ENCODE measurements around the gene NEK8.
A peak's percentile ranks its signal among the peaks of the same experiment; 100 is the strongest.

NEK8 gene

GRCh38 chr17:28728364-28729200 is at the start of gene NEK8:
Gene NEK8 (plus strand): TSS chr17:28728788. CDS start chr17:28728814, 26 bp downstream.
- H3K27me3 ChIP-seq (ENCODE audit: insufficient read depth, low read length), result no peaks in the 10 kb centered on the region
- no peaks in the 10 kb centered on the region for H3K9me3 ChIP-seq (ENCODE audit: insufficient read depth, low read depth, low read length)
- H3K9ac ChIP-seq (ENCODE audit: low read depth, low read length), result peak within 1 kb of the TSS; percentile 89
- peak within 1 kb of the TSS; percentile 99 for H3K4me3 ChIP-seq (ENCODE audit: low read length)
- peaks cover 14% of the 10 kb centered on the region for H3K36me3 ChIP-seq (ENCODE audit: insufficient read depth, low read depth, low read length)
- peak within 1 kb of the TSS; percentile 84 for H3K27ac ChIP-seq (ENCODE audit: low read length)
- no peaks in the 10 kb centered on the region for H3K4me1 ChIP-seq (ENCODE audit: insufficient read depth, low read length)

- Histone ChIP-seq H3K9ac (ENCODE audit: low read depth, low read length) (no peak overlapping the region), H3K27me3 (ENCODE audit: insufficient read depth, low read length) (no peaks in the 10 kb centered on the region), H3K9me3 (ENCODE audit: insufficient read depth, low read depth, low read length) (no peaks in the 10 kb centered on the region), H3K36me3 (ENCODE audit: insufficient read depth, low read depth, low read length) (peaks cover 97% of the 10 kb centered on the region), H3K4me3 (ENCODE audit: low read length) (no peak overlapping the region), H3K27ac (ENCODE audit: low read length) (no peak overlapping the region), H3K4me1 (ENCODE audit: insufficient read depth, low read length) (no peaks in the 10 kb centered on the region)
These were observed 45.9 kb upstream of the NEK8 start for GRCh38 chr17:28682655-28683054.

- Histone ChIP-seq H3K4me1 (ENCODE audit: insufficient read depth, low read length) (no peaks in the 10 kb centered on the region), H3K9me3 (ENCODE audit: insufficient read depth, low read depth, low read length) (no peaks in the 10 kb centered on the region), H3K9ac (ENCODE audit: low read depth, low read length) (no peak overlapping the region), H3K36me3 (ENCODE audit: insufficient read depth, low read depth, low read length) (peaks cover 97% of the 10 kb centered on the region), H3K27me3 (ENCODE audit: insufficient read depth, low read length) (no peaks in the 10 kb centered on the region), H3K4me3 (ENCODE audit: low read length) (no peak overlapping the region), H3K27ac (ENCODE audit: low read length) (no peak overlapping the region)
These were observed 43.6 kb upstream of the NEK8 start for GRCh38 chr17:28684963-28685362.

- peaks cover 99% of the 10 kb centered on the region for H3K36me3 ChIP-seq (ENCODE audit: insufficient read depth, low read depth, low read length)
- no peaks in the 10 kb centered on the region for H3K4me1 ChIP-seq (ENCODE audit: insufficient read depth, low read length)
- H3K27ac ChIP-seq (ENCODE audit: low read length), result no peak overlapping the region
- no peak overlapping the region for H3K4me3 ChIP-seq (ENCODE audit: low read length)
- no peak overlapping the region for H3K9ac ChIP-seq (ENCODE audit: low read depth, low read length)
- H3K27me3 ChIP-seq (ENCODE audit: insufficient read depth, low read length), result no peaks in the 10 kb centered on the region
- H3K9me3 ChIP-seq (ENCODE audit: insufficient read depth, low read depth, low read length), result no peaks in the 10 kb centered on the region
These were observed 43.2 kb upstream of the NEK8 start for GRCh38 chr17:28685366-28685765.

GRCh38 chr17:28686296-28686695 is 42.3 kb upstream of the NEK8 start:
- Histone ChIP-seq H3K27me3 (ENCODE audit: insufficient read depth, low read length) (no peaks in the 10 kb centered on the region), H3K36me3 (ENCODE audit: insufficient read depth, low read depth, low read length) (peaks cover 99% of the 10 kb centered on the region), H3K4me3 (ENCODE audit: low read length) (no peak overlapping the region), H3K4me1 (ENCODE audit: insufficient read depth, low read length) (no peaks in the 10 kb centered on the region), H3K27ac (ENCODE audit: low read length) (no peak overlapping the region), H3K9ac (ENCODE audit: low read depth, low read length) (no peak overlapping the region), H3K9me3 (ENCODE audit: insufficient read depth, low read depth, low read length) (no peaks in the 10 kb centered on the region)

GRCh38 chr17:28688481-28688880 is 40.1 kb upstream of the NEK8 start:
- H3K4me1 ChIP-seq (ENCODE audit: insufficient read depth, low read length), result no peaks in the 10 kb centered on the region
- no peaks in the 10 kb centered on the region for H3K27me3 ChIP-seq (ENCODE audit: insufficient read depth, low read length)
- H3K4me3 ChIP-seq (ENCODE audit: low read length), result no peak overlapping the region
- H3K9me3 ChIP-seq (ENCODE audit: insufficient read depth, low read depth, low read length), result no peaks in the 10 kb centered on the region
- no peak overlapping the region for H3K27ac ChIP-seq (ENCODE audit: low read length)
- H3K36me3 ChIP-seq (ENCODE audit: insufficient read depth, low read depth, low read length), result peaks cover 89% of the 10 kb centered on the region
- no peak overlapping the region for H3K9ac ChIP-seq (ENCODE audit: low read depth, low read length)

GRCh38 chr17:28689011-28689410 is 39.6 kb upstream of the NEK8 start:
- no peaks in the 10 kb centered on the region for H3K27me3 ChIP-seq (ENCODE audit: insufficient read depth, low read length)
- peaks cover 90% of the 10 kb centered on the region for H3K36me3 ChIP-seq (ENCODE audit: insufficient read depth, low read depth, low read length)

GRCh38 chr17:28693869-28694268 is 34.7 kb upstream of the NEK8 start:
- no peaks in the 10 kb centered on the region for H3K9me3 ChIP-seq (ENCODE audit: insufficient read depth, low read depth, low read length)
- no peaks in the 10 kb centered on the region for H3K4me1 ChIP-seq (ENCODE audit: insufficient read depth, low read length)
- no peak overlapping the region for H3K4me3 ChIP-seq (ENCODE audit: low read length)
- H3K27me3 ChIP-seq (ENCODE audit: insufficient read depth, low read length), result no peaks in the 10 kb centered on the region
- H3K27ac ChIP-seq (ENCODE audit: low read length), result no peak overlapping the region
- peaks cover 91% of the 10 kb centered on the region for H3K36me3 ChIP-seq (ENCODE audit: insufficient read depth, low read depth, low read length)
- H3K9ac ChIP-seq (ENCODE audit: low read depth, low read length), result no peak overlapping the region

More at GRCh38 chr17:28689011-28689410, 39.6 kb upstream of the NEK8 start:
- Histone ChIP-seq H3K4me1 (ENCODE audit: insufficient read depth, low read length) (no peaks in the 10 kb centered on the region), H3K9ac (ENCODE audit: low read depth, low read length) (no peak overlapping the region), H3K4me3 (ENCODE audit: low read length) (no peak overlapping the region), H3K27ac (ENCODE audit: low read length) (no peak overlapping the region), H3K9me3 (ENCODE audit: insufficient read depth, low read depth, low read length) (no peaks in the 10 kb centered on the region)

GRCh38 chr17:28698253-28698941 is 30.2 kb upstream of the NEK8 start:
- Histone ChIP-seq H3K9me3 (ENCODE audit: insufficient read depth, low read depth, low read length) (no peaks in the 10 kb centered on the region), H3K27me3 (ENCODE audit: insufficient read depth, low read length) (no peaks in the 10 kb centered on the region), H3K4me3 (ENCODE audit: low read length) (no peak overlapping the region), H3K27ac (ENCODE audit: low read length) (no peak overlapping the region), H3K9ac (ENCODE audit: low read depth, low read length) (no peak overlapping the region), H3K4me1 (ENCODE audit: insufficient read depth, low read length) (no peaks in the 10 kb centered on the region), H3K36me3 (ENCODE audit: insufficient read depth, low read depth, low read length) (peaks cover 100% of the 10 kb centered on the region)

- Histone ChIP-seq H3K4me3 (ENCODE audit: low read length) (no peak overlapping the region), H3K36me3 (ENCODE audit: insufficient read depth, low read depth, low read length) (peaks cover 95% of the 10 kb centered on the region), H3K27me3 (ENCODE audit: insufficient read depth, low read length) (no peaks in the 10 kb centered on the region), H3K4me1 (ENCODE audit: insufficient read depth, low read length) (no peaks in the 10 kb centered on the region), H3K9me3 (ENCODE audit: insufficient read depth, low read depth, low read length) (no peaks in the 10 kb centered on the region), H3K27ac (ENCODE audit: low read length) (no peak overlapping the region), H3K9ac (ENCODE audit: low read depth, low read length) (no peak overlapping the region)
These were observed 28.3 kb upstream of the NEK8 start for GRCh38 chr17:28700278-28700677.

GRCh38 chr17:28700830-28701492 is 27.6 kb upstream of the NEK8 start:
- H3K9me3 ChIP-seq (ENCODE audit: insufficient read depth, low read depth, low read length), result no peaks in the 10 kb centered on the region
- H3K27ac ChIP-seq (ENCODE audit: low read length), result no peak overlapping the region
- H3K4me1 ChIP-seq (ENCODE audit: insufficient read depth, low read length), result no peaks in the 10 kb centered on the region
- no peak overlapping the region for H3K9ac ChIP-seq (ENCODE audit: low read depth, low read length)
- H3K36me3 ChIP-seq (ENCODE audit: insufficient read depth, low read depth, low read length), result peaks cover 90% of the 10 kb centered on the region
- no peaks in the 10 kb centered on the region for H3K27me3 ChIP-seq (ENCODE audit: insufficient read depth, low read length)
- H3K4me3 ChIP-seq (ENCODE audit: low read length), result no peak overlapping the region
